GM10248 (cell line): ENCODE measurements around the gene SPATA6L.

ENCODE experiments used
- CTCF ChIA-PET: fragments of 300-600 bp; sonication (Branson Sonifier 250); formaldehyde crosslinking; extraction: SDS; loops from one replicate; lab custom pipeline; 2021; ENCODE audit warnings: antibody characterized with exemption; lab: Yijun Ruan, JAX
- POLR2A ChIA-PET: fragments of 350-650 bp; sonication (Branson Sonifier 250); formaldehyde crosslinking; extraction: SDS; loops from one replicate; lab custom pipeline; 2020; ENCODE audit warnings: antibody characterized with exemption; lab: Yijun Ruan, JAX
- DNase-seq: peaks from one replicate; pipeline ENCODE4 v3.0.0; 2012; ENCODE audit errors: extremely low spot score
- TF ChIP-seq, protein P1 (sequence below): IDR thresholded peaks from 2 replicates; pipeline ENCODE4 v1.5.1; 2012; ENCODE audit warnings: mild to moderate bottlenecking, low read depth; ENCODE audit errors: extremely low read depth, missing control alignments, control extremely low read depth

The SPATA6L gene

GRCh38 chr9:4689687-4690104 is 23.4 kb upstream of the SPATA6L start:
- ChIA-PET CTCF (no interaction called here), POLR2A (no interaction called here)
- TF ChIP-seq, protein P1, sequence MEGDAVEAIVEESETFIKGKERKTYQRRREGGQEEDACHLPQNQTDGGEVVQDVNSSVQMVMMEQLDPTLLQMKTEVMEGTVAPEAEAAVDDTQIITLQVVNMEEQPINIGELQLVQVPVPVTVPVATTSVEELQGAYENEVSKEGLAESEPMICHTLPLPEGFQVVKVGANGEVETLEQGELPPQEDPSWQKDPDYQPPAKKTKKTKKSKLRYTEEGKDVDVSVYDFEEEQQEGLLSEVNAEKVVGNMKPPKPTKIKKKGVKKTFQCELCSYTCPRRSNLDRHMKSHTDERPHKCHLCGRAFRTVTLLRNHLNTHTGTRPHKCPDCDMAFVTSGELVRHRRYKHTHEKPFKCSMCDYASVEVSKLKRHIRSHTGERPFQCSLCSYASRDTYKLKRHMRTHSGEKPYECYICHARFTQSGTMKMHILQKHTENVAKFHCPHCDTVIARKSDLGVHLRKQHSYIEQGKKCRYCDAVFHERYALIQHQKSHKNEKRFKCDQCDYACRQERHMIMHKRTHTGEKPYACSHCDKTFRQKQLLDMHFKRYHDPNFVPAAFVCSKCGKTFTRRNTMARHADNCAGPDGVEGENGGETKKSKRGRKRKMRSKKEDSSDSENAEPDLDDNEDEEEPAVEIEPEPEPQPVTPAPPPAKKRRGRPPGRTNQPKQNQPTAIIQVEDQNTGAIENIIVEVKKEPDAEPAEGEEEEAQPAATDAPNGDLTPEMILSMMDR = no peak
- DNase-seq = peak; percentile 37

GRCh38 chr9:4689021-4689420 is 22.7 kb upstream of the SPATA6L start:
- POLR2A ChIA-PET = no interaction called here
- TF ChIP-seq, protein P1 = no peak
- no peak for DNase-seq
- CTCF ChIA-PET = no interaction called here

- DNase-seq = no peak
- TF ChIP-seq, protein P1 = no peak
- ChIA-PET POLR2A (no interaction called here), CTCF (interaction anchor here (1.1 kb wide), 1 partner anchor 9 kb away, joined by 3 read pairs; no protein-coding TSS in a partner anchor)
Measured at GRCh38 chr9:4686584-4686983, 20.3 kb upstream of the SPATA6L start.

GRCh38 chr9:4686112-4686511 is 19.8 kb upstream of the SPATA6L start:
- TF ChIP-seq, protein P1 = no peak
- ChIA-PET CTCF (interaction anchor here (1.2 kb wide), 1 partner anchor 22 kb away, joined by 3 read pairs; no protein-coding TSS in a partner anchor), POLR2A (no interaction called here)
- DNase-seq = no peak

DNA sequence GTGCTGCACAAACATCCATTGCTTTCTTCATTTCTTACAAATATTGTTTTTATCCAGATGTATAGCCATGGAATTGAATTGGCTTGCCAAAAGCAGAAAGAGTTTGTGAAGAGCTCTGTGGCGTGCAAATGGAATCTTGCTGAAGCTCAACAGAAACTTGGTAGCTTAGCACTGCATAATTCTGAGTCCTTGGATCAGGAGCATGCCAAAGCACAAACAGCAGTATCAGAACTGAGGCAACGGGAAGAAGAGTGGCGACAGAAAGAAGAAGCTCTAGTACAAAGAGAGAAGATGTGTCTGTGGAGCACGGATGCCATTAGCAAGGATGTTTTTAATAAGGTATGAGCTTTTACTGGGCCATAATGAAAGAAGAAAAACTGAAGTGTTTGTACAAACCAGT is 18.5 kb upstream of the SPATA6L start:
- POLR2A ChIA-PET = no interaction called here
- DNase-seq = no peak
- CTCF ChIA-PET = interaction anchor here (0.6 to 1.2 kb wide), 2 partner anchors 9 to 20 kb away, joined by 3 read pairs; no protein-coding TSS in a partner anchor
- TF ChIP-seq, protein P1 = no peak

GRCh38 chr9:4680750-4681149 is 14.5 kb upstream of the SPATA6L start:
- ChIA-PET CTCF (interaction anchor here (0.8 kb wide), 1 partner anchor 76 kb away, joined by 3 read pairs; no protein-coding TSS in a partner anchor), POLR2A (no interaction called here)
- TF ChIP-seq, protein P1 = no peak
- no peak for DNase-seq
